ENCODE data around the gene GALR1.

GALR1 gene

GRCh38 chr18:77251730-77252050 lies 2.0 kb downstream of the GALR1 start:
- no peaks in the 10 kb centered on the region for H3K27me3 ChIP-seq (replicated peaks; ENCODE audit: insufficient read depth, low read length)
- no peaks in the 10 kb centered on the region for H3K36me3 ChIP-seq (replicated peaks; ENCODE audit: insufficient read depth, low read length)
- H3K9ac ChIP-seq (ENCODE audit: low read length) = no peak overlapping the region

GRCh38 chr18:77254711-77255405 lies 5.2 kb downstream of the GALR1 start:
- no peak for DNase-seq

More at GRCh38 chr18:77251730-77252050, 2.0 kb downstream of the GALR1 start:
- no peak overlapping the region for H3K27ac ChIP-seq (ENCODE audit: low read length)
- no peak for DNase-seq
- no peaks in the 10 kb centered on the region for H3F3A ChIP-seq (ENCODE audit: insufficient read depth, low read length)
- no peak overlapping the region for H3K4me2 ChIP-seq (ENCODE audit: low read depth, low read length)
- H3K4me1 ChIP-seq (ENCODE audit: low read length) = no peaks in the 10 kb centered on the region
- H2AFZ ChIP-seq (ENCODE audit: low read length) = no peak overlapping the region
- H3K4me3 ChIP-seq (ENCODE audit: low read length) = no peak overlapping the region
- H3K9me2 ChIP-seq (replicated peaks; ENCODE audit: insufficient read depth, low read length) = no peaks in the 10 kb centered on the region
- no peaks in the 10 kb centered on the region for H3K9me3 ChIP-seq (replicated peaks; ENCODE audit: insufficient read depth, low read length)
- TF ChIP-seq CTCF (IDR thresholded peaks at IDR 0.05; ENCODE audit: low read length) (no peak), EZH2phosphoT487 (IDR thresholded peaks at IDR 0.05; ENCODE audit: low read length) (no peak)
- no peaks in the 10 kb centered on the region for H3K79me2 ChIP-seq (ENCODE audit: low read length)
- no peaks in the 10 kb centered on the region for H4K20me1 ChIP-seq (ENCODE audit: insufficient read depth, low read length)

GRCh38 chr18:77255426-77256105 lies 5.9 kb downstream of the GALR1 start:
- Histone ChIP-seq H3K27ac (ENCODE audit: low read length) (no peak overlapping the region), H3K4me3 (ENCODE audit: low read length) (no peak overlapping the region), H3K27me3 (replicated peaks; ENCODE audit: insufficient read depth, low read length) (no peaks in the 10 kb centered on the region), H3K4me2 (ENCODE audit: low read depth, low read length) (no peak overlapping the region), H3K9me2 (replicated peaks; ENCODE audit: insufficient read depth, low read length) (no peaks in the 10 kb centered on the region), H3K9me3 (replicated peaks; ENCODE audit: insufficient read depth, low read length) (no peaks in the 10 kb centered on the region), H3K9ac (ENCODE audit: low read length) (no peak overlapping the region), H3K36me3 (replicated peaks; ENCODE audit: insufficient read depth, low read length) (no peaks in the 10 kb centered on the region), H3K79me2 (ENCODE audit: low read length) (no peaks in the 10 kb centered on the region), H2AFZ (ENCODE audit: low read length) (no peak overlapping the region), H4K20me1 (ENCODE audit: insufficient read depth, low read length) (no peaks in the 10 kb centered on the region), H3F3A (ENCODE audit: insufficient read depth, low read length) (no peaks in the 10 kb centered on the region), H3K4me1 (ENCODE audit: low read length) (no peaks in the 10 kb centered on the region)
- TF ChIP-seq EZH2 (optimal IDR thresholded peaks at IDR 0.05; ENCODE audit: low read depth, low read length) (no peak), CTCF (IDR thresholded peaks at IDR 0.05; ENCODE audit: low read length) (no peak), EZH2phosphoT487 (IDR thresholded peaks at IDR 0.05; ENCODE audit: low read length) (no peak)
- DNase-seq = no peak

More at GRCh38 chr18:77254711-77255405, 5.2 kb downstream of the GALR1 start:
- H3K79me2 ChIP-seq (ENCODE audit: low read length) = no peaks in the 10 kb centered on the region
- no peaks in the 10 kb centered on the region for H4K20me1 ChIP-seq (ENCODE audit: insufficient read depth, low read length)
- no peaks in the 10 kb centered on the region for H3K9me3 ChIP-seq (replicated peaks; ENCODE audit: insufficient read depth, low read length)
- H3K9me2 ChIP-seq (replicated peaks; ENCODE audit: insufficient read depth, low read length) = no peaks in the 10 kb centered on the region
- H2AFZ ChIP-seq (ENCODE audit: low read length) = no peak overlapping the region
- H3K27ac ChIP-seq (ENCODE audit: low read length) = no peak overlapping the region
- no peaks in the 10 kb centered on the region for H3K36me3 ChIP-seq (replicated peaks; ENCODE audit: insufficient read depth, low read length)
- H3K9ac ChIP-seq (ENCODE audit: low read length) = no peak overlapping the region
- no peak overlapping the region for H3K4me3 ChIP-seq (ENCODE audit: low read length)
- TF ChIP-seq CTCF (IDR thresholded peaks at IDR 0.05; ENCODE audit: low read length) (no peak), EZH2phosphoT487 (IDR thresholded peaks at IDR 0.05; ENCODE audit: low read length) (no peak), EZH2 (optimal IDR thresholded peaks at IDR 0.05; ENCODE audit: low read depth, low read length) (no peak)
- H3K4me2 ChIP-seq (ENCODE audit: low read depth, low read length) = no peak overlapping the region
- H3K4me1 ChIP-seq (ENCODE audit: low read length) = no peaks in the 10 kb centered on the region
- H3K27me3 ChIP-seq (replicated peaks; ENCODE audit: insufficient read depth, low read length) = no peaks in the 10 kb centered on the region
- no peaks in the 10 kb centered on the region for H3F3A ChIP-seq (ENCODE audit: insufficient read depth, low read length)
